Thoracic aorta (tissue), 2 donors: ENCODE measurements around the gene FGD4. TPM values are rescaled to one million over a fixed set of nuclear protein-coding genes. Genes with fewer than 3 reads are reported as not detected.

ENCODE experiments used
- ATAC-seq: fragments of 150-250 bp; one replicate; pipeline ENCODE4 v1.8.0; 2017; ENCODE audit warnings: low read depth; ENCODE audit not compliant: insufficient number of reproducible peaks, low FRiP score
- DNase-seq: peaks from one replicate; pipeline ENCODE4 v3.0.0-alpha.2; 2020; ENCODE audit warnings: low spot score
- H3K27ac ChIP-seq, 2 donors: fragments of 200-600 bp; sonication (generic); 1 replicate in 1 of 2; 2 replicates in 1 of 2; pipeline ENCODE4 v1.5.1; 2016; ENCODE audit warnings: mild to moderate bottlenecking in 2 of 2, moderate library complexity in 2 of 2
- H3K27me3 ChIP-seq: fragments of 200-600 bp; sonication (generic); replicated peaks from 2 replicates; pipeline ENCODE4 v1.6.0; 2016; ENCODE audit warnings: mild to moderate bottlenecking; ENCODE audit not compliant: insufficient read depth
- H3K36me3 ChIP-seq: fragments of 200-600 bp; sonication (generic); one replicate; pipeline ENCODE4 v1.5.1; 2016
- H3K4me1 ChIP-seq, 2 donors: fragments of 200-600 bp; sonication (generic); 1 replicate in 1 of 2; 2 replicates in 1 of 2; pipeline versions ENCODE4 v1.5.1 to v1.6.0; 2016; ENCODE audit warnings: low read depth in 2 of 2, mild to moderate bottlenecking in 1 of 2; ENCODE audit not compliant: control insufficient read depth in 1 of 2
- H3K4me3 ChIP-seq: fragments of 200-600 bp; sonication (generic); 2 replicates; pipeline ENCODE4 v1.5.1; 2016; ENCODE audit warnings: mild to moderate bottlenecking
- H3K9me3 ChIP-seq: fragments of 200-600 bp; sonication (generic); 2 replicates; pipeline ENCODE4 v1.5.1; 2016
- CTCF ChIP-seq: fragments of 200-600 bp; sonication (generic); IDR thresholded peaks from one replicate; pipeline ENCODE4 v1.5.1; 2019; ENCODE audit warnings: antibody characterized with exemption
- total RNA-seq, 2 donors: library from RNA; depleted of rRNA; stranded (reverse); fragments of >200 nt; gene quantifications; one replicate each; pipeline versions ENCODE4 v1.1.0 to v1.2.3, GENCODE V29; 2016

Gene FGD4
- total RNA-seq, 2 donors from 2014 or later = 52.7 to 61.6 TPM

DNA sequence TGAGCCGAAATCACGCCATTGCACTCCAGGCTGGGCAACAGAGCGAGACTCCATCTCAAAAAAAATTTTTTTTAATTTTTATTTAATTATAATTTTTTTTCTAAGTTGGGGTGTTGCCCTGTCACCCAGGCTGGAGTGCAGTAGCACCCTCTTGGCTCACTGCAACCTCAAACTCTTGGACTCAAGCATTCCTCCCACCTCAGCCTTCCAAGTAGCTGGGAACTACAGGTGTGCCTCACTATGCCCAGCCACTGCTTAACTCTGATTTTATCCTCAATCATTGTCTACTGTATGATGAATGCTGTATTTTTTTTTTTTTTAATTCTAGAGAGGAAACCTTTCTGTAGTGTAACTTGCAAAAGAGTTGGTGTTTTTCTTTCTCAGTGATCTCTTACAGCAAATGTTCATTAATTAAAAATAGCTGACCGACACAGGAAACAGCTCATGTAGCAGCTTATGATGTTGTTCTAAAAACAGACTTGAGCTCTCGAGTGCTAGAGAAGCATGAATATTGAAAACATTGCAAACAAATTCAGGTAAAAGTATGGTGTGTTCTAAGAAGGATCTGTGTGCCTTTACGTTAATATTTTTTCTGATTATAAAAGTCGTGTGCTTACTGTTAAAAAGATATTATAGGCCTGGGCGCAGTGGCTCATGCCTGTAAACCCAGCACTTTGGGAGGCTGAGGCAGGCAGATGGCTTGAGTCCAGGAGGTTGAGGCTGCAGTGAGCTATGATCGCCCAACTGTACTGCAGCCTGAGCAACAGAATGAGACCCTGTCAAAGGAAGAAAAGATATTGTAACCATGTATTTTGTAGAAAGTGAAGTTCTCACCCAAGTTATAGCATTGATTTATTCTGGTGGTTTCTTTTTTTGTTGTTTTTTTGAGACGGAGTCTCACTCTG lies 68.9 kb downstream of the FGD4 start:
- TF ChIP-seq CTCF = no peak
- no peaks in the 10 kb centered on the region for H3K36me3 ChIP-seq
- H3K4me1 ChIP-seq = no peaks in the 10 kb centered on the region
- no peak overlapping the region for H3K4me3 ChIP-seq
- no peak overlapping the region for H3K27ac ChIP-seq
- H3K27me3 ChIP-seq = no peaks in the 10 kb centered on the region
- H3K9me3 ChIP-seq = no peaks in the 10 kb centered on the region
- DNase-seq = no peak
- ATAC-seq = no peak

DNA sequence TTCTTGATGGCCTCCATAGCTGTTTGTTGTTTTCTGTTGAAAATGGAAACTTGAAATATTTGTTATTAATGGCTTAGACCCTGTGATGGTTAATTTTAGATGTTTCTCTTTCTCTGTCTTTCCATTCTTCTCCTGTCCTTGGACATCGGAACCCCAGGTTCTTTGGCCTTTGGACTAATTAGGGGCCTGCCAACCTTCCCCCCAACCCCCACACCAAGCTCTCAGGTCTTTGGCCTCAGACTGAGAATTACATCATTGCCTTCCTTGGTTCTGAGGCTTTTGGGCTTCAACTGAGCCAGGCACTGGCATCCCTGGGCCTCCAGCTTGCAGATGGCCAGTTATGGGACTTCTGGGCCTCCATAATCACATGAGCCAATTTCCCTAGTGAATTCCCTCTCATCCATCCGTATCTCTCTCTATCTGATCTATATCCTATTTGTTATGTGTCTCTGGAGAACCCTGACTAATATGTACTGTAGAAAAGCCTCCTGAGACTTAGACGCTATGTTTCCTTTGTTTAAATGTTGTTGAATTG lies 71.6 kb downstream of the FGD4 start:
- TF ChIP-seq CTCF = no peak
- Histone ChIP-seq H3K36me3 (no peaks in the 10 kb centered on the region), H3K4me3 (no peak overlapping the region), H3K27me3 (no peaks in the 10 kb centered on the region), H3K9me3 (no peaks in the 10 kb centered on the region), H3K27ac (no peak overlapping the region), H3K4me1 (no peaks in the 10 kb centered on the region)
- no peak for DNase-seq
- no peak for ATAC-seq

GRCh38 chr12:32471591-32472001 lies 72.2 kb downstream of the FGD4 start:
- ATAC-seq = no peak
- TF ChIP-seq CTCF = no peak

DNA sequence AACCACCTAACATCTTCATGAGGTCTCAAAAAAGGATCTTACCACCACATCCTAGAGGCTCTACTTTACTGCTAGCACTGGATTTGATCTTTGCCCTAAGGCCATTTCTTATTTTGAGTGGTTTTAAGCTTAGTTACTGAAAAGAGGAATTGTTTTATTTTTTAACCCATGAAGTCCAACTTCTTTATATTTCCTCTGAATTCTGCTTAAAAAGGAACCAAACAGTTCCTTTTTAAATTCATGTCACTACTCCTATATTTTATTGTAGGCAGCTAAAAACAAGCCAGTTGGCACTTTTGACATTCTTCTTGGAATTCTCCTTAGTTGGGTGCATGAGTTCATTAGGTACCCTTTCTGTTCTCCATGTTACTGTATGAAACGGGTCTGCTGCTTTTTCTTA lies 76.4 kb downstream of the FGD4 start:
- no peaks in the 10 kb centered on the region for H3K9me3 ChIP-seq
- no peak for TF ChIP-seq CTCF
- no peaks in the 10 kb centered on the region for H3K36me3 ChIP-seq
- H3K27ac ChIP-seq = no peak overlapping the region
- no peaks in the 10 kb centered on the region for H3K27me3 ChIP-seq
- no peak for DNase-seq
- ATAC-seq = no peak
- H3K4me1 ChIP-seq = no peaks in the 10 kb centered on the region
- H3K4me3 ChIP-seq = no peak overlapping the region

More at GRCh38 chr12:32471591-32472001, 72.2 kb downstream of the FGD4 start:
- no peak overlapping the region for H3K27ac ChIP-seq
- no peaks in the 10 kb centered on the region for H3K36me3 ChIP-seq
- H3K4me3 ChIP-seq = no peak overlapping the region
- no peak for DNase-seq
- no peaks in the 10 kb centered on the region for H3K4me1 ChIP-seq
- H3K27me3 ChIP-seq = no peaks in the 10 kb centered on the region
- no peaks in the 10 kb centered on the region for H3K9me3 ChIP-seq

GRCh38 chr12:32476446-32476845 lies 77.1 kb downstream of the FGD4 start:
- H3K27me3 ChIP-seq = no peaks in the 10 kb centered on the region
- no peaks in the 10 kb centered on the region for H3K9me3 ChIP-seq
- TF ChIP-seq CTCF = no peak
- H3K4me3 ChIP-seq = no peak overlapping the region
- ATAC-seq = no peak
- DNase-seq = no peak
- no peaks in the 10 kb centered on the region for H3K36me3 ChIP-seq
- H3K27ac ChIP-seq = no peak overlapping the region
- H3K4me1 ChIP-seq = no peaks in the 10 kb centered on the region
